Testis (tissue), 2 donors: Measurements from ENCODE around the gene EHBP1.

Experiments used
- POLR2A ChIP-seq: fragments of 450-650 bp; IDR thresholded peaks from one replicate; pipeline ENCODE4 v1.6.1; 2017; ENCODE audit warnings: antibody characterized with exemption, mild to moderate bottlenecking, moderate library complexity
- TF ChIP-seq, protein P1 (sequence below), 3 experiments: fragments of 450-650 bp in 2 of 3; fragments of 200-600 bp in 1 of 3; sonication (generic) in 1 of 3; IDR thresholded peaks; one replicate each; pipeline ENCODE4 v1.5.1; 2016 to 2019; ENCODE audit warnings: antibody characterized with exemption in 3 of 3, mild to moderate bottlenecking in 2 of 3, moderate library complexity in 1 of 3

DNA sequence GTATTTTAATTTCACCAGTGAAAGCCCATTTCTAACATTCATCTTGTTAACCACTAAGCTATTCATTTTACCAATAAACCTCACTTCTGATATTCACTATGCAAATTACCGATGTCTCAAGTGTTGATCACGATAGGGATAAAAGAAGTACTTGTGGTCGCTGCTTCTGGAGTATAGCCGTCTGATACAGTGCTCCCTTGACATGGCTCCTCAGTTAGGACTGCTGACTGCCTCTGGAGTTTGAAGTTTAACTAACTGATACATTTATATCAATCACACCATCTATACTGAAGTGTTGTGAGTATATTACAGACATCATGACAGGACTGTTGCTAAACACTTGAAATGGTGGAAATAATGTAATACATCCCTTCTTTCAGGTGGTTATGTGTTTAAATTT is 95.6 kb downstream of the EHBP1 start:
- TF ChIP-seq, protein P1, sequence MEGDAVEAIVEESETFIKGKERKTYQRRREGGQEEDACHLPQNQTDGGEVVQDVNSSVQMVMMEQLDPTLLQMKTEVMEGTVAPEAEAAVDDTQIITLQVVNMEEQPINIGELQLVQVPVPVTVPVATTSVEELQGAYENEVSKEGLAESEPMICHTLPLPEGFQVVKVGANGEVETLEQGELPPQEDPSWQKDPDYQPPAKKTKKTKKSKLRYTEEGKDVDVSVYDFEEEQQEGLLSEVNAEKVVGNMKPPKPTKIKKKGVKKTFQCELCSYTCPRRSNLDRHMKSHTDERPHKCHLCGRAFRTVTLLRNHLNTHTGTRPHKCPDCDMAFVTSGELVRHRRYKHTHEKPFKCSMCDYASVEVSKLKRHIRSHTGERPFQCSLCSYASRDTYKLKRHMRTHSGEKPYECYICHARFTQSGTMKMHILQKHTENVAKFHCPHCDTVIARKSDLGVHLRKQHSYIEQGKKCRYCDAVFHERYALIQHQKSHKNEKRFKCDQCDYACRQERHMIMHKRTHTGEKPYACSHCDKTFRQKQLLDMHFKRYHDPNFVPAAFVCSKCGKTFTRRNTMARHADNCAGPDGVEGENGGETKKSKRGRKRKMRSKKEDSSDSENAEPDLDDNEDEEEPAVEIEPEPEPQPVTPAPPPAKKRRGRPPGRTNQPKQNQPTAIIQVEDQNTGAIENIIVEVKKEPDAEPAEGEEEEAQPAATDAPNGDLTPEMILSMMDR (IDR thresholded peaks at IDR 0.05) = no peak
- TF ChIP-seq POLR2A = no peak
